Activated CD8-positive, alpha-beta memory T cell treated with anti-CD3 and anti-CD28 coated beads, Interleukin-2, amount 50 U/mL, for 1 hour (primary cell): Measurements from ENCODE around the gene NOXO1.

Experiments
- DNase-seq: peaks from one replicate; pipeline ENCODE4 v3.0.0-alpha.2; 2020; ENCODE audit errors: extremely low read depth

Gene NOXO1

DNA sequence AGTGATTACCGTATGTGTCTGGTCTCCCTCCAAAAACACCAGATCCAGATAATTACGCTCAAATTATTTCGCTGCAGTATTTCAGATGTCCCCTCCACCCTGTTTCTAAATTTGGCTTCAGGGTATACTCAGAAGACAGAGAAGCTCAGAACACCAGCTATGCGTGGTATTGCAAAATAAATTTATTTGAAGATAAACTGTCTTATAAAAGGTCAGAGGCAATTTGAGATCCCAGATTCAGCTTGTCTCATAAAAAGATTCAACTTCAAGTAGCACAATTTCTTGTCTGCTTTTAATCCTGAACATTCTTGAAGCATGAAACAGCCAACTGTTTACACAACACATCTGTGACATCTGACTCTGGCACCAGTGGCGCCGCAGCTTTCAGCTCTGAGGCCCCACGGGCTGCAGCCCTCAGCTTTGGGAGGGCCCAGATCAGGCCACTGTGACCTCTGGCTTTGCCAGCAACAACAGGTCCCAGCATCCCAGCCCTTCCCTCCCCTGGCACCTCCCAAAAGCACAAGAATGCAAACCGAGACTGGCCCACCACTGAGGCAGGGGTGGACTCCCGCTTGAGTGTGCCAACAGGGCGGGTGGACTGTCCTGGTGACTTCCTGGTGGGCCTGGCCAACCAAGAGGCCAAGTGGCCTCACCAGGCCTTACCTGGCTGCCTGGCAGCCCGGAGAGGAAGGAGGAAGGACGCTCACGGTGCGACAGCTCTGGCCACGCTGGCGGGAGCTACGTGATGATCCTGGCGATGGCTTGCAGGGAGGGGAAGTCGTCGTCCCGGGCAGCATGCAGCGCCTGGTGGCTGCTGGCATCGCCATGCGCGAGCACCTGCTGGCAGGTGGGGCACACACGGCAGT lies 16.5 kb upstream of the NOXO1 start:
- DNase-seq: no peak

DNA sequence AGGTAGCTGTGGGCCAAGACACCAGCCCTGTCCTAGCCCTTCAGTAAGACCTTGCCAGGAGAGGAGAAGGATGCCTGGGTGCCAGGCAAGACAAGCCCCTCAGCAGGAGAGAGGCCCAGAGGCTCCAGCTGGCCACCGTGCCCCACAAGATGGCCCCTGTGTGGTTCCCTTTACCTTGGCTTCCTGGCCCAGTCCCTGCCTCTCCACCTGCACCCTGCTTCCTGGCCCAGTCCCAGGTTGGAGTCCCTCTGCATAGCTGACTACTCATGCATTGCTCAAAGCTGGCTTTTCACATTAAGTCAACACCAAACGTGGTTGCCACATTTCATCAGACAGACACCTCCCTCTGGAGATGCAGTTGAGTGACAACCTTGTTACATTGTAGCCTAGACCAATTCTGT lies 12.5 kb upstream of the NOXO1 start:
- DNase-seq: no peak

DNA sequence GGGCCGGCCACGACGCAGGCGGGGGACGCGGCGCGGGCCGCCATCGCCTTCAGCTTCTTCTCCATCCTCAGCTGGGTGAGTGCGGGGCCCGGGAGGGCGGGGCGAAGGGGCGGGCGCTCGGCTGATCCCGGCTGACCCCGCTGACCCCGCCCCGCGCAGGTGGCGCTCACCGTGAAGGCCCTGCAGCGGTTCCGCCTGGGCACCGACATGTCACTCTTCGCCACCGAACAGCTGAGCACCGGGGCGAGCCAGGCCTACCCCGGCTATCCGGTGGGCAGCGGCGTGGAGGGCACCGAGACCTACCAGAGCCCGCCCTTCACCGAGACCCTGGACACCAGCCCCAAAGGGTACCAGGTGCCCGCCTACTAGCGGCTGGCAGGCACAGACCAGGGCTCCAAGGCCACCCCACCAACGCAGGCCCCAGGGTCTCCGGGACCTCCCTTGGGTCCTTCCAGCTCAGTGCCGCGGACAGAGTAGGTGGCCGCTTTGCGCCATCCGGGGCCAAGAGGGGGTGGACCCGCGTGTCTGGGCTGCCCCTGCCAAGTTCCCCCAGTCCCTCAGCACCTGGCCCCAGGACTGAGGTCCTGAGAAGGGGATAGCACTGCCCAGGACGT lies 11.5 kb upstream of the NOXO1 start:
- DNase-seq: no peak

DNA sequence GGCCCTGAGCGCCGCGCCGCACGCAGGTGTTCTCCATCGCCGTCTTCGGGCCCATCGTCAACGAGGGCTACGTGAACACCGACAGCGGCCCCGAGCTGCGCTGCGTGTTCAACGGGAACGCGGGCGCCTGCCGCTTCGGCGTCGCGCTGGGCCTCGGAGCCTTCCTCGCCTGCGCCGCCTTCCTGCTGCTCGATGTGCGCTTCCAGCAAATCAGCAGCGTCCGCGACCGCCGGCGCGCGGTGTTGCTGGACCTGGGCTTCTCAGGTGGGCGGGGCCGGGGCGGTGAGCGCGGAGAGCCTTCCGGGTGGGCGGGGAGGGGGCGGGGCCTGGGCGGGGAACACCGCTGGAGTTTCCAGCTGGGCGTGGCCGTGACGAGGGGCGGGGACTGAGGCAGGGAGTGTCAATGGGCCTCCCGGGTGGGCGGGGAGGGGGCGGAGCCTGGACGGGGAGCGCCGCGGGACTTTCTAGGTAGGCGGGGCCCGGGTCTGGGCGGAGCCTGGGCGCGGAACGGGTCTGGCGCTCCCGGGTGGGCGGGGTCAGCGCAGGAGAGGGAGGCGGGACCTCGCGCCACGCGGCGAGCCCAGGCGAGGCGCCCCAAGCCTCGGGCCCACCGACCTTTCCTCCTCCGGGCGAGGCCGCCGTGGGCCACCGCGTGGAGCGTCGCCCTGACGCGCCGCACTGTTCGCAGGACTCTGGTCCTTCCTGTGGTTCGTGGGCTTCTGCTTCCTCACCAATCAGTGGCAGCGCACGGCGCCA lies 10.9 kb upstream of the NOXO1 start:
- peak; percentile 96 for DNase-seq

DNA sequence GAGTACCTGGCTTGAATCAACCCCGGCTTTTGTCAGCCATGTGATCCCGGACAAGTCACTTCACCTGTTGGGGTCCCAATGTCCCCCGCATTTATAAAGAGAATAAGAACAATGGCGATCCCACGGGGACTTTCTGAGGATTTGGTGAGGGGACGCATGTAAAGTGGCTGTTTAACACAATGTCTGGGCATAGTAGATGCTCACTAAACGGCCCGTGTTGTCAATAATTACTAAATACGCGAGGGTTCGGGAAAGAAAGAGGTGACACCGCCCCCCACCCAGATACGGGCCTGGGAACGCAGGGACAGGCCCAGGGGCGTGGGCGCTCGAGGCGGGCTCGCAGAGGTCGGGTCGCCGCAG lies 10.3 kb upstream of the NOXO1 start:
- DNase-seq: no peak

DNA sequence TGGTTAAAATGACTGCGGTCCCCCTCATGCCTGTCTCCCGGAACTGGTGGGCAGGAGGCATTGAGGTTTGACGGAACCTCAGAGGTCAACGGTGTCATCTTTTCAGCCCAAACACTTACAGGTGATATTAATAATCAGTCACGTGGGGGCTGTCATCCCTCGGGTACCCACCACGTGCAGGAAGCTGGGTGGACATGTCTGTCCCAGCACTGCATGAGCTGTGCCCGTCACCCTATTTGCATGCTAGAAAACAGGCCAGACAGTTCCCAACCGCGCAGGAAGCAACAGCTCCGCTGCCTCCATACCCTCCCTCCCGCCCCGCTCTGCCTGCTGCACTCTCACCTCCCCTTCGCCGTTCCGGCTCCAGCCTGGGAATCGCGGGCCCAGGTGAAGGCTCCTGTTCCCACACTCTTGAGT lies 9.9 kb upstream of the NOXO1 start:
- DNase-seq: no peak

DNA sequence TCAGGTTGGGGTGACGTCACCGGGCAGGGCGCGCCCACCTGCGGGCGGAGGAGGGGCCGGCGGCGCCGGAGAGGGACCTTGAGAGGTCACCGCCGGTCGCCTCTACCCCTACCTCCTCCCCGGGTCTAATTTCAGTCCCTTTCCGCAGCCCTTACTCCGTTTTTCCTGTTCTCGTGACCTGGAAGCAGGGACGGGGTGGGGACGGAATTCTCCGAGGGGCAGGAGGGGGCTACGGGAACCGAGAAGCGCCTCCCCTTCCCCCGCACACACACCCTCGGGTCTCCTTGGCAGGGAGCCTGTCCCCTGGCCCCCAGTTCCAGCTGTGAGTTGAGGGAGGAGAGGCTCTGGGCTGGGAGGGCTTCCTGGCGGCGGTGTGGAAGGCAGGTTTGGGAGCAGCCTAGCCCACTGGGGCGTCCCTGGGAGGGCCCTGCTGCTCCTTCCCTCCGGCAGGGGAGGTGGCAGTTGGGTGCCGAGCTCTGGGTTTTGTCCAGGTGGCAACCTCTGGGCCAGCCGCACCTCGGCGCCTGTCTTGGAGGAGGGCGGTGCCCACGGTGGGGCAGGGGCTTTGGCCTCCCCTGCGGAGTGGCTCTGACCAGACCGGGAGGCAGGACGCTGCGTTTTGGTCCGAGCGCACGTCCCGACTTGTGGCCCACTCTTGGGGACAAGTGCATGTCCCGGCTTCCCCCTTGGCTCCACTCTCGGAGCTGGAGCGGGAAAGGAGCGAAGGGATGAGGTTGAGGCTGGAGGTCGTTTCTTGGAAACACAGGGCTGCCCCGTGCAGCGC lies 9.3 kb upstream of the NOXO1 start:
- DNase-seq: no peak

DNA sequence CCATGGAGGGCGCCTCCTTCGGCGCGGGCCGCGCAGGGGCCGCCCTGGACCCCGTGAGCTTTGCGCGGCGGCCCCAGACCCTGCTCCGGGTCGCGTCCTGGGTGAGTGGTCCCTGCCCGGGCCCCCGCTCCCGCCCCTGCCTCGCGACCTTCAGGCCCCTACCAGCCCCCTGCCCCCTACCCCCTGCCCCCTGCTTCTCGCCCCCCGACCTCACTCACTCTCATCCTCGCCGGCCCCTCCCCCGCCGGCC lies 8.8 kb upstream of the NOXO1 start:
- DNase-seq: no peak

DNA sequence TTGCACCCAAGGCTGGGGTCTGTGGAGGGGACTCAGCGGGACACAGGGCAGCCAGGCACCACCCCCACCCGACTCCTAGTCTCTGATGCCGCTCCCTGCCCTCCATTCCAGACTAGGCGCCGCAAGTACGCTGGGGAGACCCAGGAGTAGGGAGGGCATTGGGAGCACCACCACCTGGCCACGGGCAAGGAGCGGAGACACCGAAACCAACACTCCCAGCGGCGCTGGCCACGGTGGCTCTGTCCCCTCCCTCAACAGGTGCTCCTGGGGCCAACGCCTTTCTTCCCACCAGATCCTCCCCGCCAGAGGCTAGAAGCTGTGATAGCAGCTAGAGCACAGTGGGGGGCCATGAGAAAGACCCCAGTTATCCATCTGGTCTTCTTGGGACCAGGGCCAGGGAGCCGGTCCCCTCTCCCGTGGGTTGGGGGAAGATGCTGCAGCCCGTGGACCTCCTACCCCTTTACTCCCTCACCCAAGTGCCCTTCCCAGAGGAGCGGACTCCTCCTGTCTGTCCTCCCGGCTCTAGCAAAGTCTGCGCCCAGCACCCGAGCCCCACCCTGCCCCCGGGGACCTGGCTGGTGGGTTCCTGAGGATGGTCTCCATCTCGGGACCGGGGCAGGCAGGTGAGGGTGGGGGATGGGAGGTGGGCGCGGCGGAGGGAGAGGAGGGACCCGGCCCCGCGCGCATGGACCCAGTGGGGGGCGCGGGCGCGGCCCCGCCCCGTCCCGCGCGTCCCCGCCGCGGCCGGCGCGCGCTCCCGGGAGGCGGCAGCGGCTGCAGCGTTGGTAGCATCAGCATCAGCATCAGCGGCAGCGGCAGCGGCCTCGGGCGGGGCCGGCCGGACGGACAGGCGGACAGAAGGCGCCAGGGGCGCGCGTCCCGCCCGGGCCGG lies 8.2 kb upstream of the NOXO1 start, which contains the start of gene SYNGR3:
TSS of gene SYNGR3 (plus strand) at position 762 of the 892 bp plus-strand sequence. CDS start 133 bp downstream, outside the sequence.
- no peak for DNase-seq

DNA sequence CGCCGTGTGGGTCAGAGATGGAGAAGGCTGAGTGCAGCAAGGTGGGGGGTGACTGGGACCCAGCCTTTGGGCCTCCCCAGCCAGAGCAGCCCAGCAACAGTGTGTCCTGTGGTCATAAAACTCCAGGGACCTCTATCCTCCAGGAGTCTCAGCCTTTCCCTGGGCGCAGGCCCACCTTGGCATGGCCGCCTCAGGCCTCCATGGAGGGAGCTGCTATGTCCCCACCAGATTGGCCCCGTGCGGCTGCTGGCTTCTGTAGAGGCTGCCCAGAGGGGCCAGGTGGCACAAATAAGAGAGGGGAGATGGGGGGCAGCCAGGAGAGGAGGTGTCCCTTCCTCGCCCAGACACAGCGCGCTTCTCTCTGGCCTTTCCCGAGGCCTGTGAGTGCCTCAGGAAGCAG lies 5.9 kb upstream of the NOXO1 start:
- DNase-seq: no peak

DNA sequence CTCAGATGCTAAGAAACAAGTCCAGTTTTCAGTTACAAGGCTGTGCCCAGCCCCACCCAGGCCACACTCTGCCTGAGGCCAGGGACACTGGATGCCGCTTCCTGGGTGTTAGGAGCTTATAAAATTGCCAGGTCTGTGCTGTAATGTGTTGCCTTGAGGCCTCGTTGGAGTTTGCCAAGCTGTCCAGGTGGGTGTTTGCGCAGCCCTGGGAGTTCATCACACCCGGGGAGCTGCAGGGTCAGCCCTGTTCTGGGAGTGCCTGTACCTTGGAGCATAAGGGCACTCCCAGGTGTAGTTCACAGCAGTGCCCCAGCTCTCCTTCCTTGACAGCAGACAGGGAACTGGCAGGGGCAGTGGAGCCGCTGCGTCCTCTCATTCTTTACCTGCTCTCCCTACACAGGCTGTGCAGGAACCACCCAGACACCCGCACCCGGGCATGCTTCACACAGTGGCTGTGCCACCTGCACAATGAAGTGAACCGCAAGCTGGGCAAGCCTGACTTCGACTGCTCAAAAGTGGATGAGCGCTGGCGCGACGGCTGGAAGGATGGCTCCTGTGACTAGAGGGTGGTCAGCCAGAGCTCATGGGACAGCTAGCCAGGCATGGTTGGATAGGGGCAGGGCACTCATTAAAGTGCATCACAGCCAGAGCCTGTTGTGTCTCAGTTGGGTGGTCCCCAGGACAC lies 4.3 kb upstream of the NOXO1 start:
- no peak for DNase-seq

DNA sequence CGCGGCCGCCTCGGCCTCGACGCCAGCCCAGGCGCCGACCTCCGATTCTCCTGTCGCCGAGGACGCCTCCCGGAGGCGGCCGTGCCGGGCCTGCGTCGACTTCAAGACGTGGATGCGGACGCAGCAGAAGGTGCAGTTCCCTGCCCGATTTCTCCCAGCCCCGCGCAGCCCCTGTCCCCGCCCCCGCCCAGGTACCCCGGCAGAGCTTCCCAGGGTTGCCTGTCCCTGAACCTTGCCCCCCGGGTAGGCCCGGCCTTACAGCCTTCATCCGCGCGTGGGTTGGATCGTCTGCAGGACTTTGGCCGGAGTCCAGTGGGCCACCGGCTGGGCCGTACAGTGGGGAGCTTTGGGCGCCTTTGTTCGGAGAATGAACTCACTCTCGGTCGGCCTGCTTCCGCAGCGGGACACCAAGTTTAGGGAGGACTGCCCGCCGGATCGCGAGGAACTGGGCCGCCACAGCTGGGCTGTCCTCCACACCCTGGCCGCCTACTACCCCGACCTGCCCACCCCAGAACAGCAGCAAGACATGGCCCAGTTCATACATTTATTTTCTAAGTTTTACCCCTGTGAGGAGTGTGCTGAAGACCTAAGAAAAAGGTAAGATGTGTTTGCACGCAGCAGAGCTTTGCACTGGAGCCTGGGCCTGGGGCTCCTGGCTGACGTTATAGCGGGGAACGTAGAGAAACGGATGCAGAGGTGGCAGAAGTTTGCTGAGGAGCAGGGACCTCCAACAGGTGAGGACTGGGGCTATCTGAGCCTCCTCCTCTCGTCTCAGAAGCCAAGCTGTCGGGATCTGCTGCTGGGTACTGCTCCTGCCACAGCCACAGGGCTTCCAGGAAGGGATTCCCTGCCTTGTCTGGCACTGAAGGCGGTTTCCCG lies 3.3 kb upstream of the NOXO1 start:
- DNase-seq: no peak

DNA sequence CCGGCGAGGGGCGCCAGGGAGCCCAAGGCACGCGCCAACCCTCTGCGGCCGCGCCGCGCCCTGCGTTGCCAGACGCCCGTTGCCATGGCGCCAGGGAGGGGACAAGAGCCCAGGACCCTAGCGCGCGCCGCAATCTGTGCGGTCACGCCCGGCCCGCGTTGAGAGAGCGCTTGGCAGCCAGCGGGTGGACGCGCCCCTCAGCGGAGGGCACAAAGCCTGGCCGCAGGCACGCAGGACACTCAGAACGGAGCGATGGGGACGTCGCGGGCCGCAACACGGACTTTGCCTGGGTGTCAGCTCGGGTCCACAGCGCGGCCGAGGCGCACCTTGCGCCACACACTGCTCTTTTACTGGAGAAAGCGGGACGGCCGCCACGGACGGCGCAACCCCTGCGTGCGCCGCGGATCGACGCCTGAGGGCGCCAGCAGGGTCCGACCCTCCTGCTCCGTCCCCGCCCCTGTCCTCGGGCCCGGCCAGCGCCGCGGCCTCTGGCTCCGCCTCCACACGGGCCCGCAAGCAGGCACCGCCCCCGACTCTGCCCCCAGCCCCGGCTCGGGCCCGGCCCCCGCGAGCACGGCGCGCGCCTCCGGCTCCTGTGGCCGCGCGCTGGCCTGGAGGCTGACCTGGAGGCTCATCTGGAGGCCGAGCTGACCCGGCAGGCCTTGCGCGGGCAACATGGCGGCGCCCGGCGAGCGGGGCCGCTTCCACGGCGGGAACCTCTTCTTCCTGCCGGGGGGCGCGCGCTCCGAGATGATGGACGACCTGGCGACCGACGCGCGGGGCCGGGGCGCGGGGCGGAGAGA lies 2.5 kb upstream of the NOXO1 start, which contains the start of gene GFER:
TSS of gene GFER (plus strand) at position 650 of the 803 bp plus-strand sequence. CDS start at position 676, 26 bp downstream.
- DNase-seq: no peak

DNA sequence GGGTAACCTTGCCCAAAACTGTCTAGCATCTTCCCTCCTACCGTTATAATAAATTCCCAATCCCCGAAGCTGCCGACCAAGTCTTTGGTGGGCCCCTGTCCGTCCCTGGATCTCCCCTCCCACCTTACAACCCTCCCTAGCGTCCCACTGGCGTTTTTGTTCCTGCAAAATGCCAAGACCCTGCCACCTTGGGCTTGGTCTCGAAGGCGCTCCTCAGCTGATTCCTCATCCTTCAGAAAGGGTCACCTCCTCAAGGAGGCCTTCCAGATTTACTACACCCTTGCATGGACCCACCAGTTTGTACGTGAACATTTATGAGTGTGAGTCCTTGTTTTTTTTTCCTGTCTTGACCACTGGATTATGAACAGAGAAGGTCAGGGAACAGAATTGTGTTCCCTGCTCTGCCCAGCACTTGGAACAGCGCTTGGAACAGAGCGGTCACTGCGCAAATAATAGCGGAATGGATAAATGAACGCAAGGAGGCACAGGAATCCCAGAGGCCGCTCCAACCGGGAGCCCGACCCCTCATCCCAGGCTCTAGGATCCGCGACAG lies 1.8 kb upstream of the NOXO1 start:
- DNase-seq: no peak

DNA sequence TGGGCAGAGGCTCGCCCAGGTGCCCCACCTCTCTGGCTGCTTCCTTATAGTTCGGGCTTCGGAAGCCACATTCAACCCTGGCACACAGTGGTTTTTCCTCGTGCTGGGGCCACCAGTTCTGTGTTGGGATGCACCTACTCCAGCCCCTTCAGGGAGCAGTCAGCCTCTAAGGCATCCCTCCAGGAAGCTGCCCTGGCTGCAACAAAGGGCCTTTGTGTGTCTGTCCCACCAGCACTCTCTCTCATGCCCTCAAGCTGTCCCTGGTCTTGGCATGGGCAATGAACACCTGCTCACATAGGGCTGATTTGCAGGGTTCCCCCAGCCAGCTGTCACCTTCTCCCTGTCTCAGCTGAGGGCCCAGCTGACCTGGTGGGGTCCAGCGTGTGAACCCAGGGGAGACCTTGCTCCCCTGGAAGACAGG lies 754 bp upstream of the NOXO1 start:
- DNase-seq: no peak

DNA sequence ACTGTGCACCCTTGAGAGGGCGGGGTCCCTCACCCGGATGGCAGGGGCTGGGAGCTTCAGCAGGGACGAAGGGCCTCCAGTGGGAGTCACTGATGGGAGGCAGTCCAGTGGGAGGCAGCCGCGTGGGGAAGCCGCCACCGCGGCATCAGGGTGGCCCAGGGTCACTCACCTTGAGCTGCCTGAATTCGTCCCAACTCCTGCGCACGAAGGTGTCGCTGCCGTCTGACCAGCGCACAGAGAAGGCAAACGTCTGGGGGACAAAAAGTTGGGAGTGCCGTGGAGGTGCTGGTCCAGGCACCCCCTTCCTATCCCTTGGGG lies 540 bp downstream of the NOXO1 start:
- no peak for DNase-seq

DNA sequence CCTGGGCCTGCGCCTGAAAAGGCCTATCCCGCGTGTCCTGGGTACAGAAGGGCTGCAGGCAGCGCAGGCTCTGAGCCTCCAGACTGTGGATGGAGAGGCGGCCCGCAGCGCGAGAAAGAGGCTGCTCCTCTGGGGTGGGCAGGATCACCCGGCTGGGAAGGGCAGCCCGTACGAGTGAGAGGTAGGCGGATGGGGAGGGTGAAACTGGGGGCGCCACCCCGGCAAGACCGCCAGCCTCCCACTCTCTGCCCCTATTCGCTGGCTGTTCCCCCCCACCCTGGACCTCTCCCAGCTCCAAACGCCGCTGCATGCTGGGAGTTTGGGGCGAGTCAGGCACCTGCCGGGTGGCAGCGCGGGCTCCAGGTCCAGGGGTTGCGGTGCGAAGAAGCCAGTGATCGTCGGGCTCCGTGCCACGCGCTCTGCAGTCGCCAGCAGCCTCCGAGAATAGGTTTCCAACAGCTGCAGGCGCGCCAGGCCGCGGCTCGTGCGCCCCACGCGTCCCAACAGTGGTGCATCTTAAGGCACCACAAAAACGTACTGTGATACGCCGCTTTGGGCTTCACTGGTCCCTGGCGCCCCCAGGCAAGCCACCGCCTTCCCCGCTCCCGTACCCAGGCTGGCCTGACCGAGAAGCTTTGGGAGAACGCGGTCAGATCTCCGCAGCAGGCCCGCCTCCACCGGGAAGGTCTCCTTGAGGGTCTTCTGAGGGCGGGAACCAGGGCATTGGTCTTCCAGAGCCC lies 1.1 kb downstream of the NOXO1 start:
- no peak for DNase-seq
